Erythroblast (primary cell): ENCODE data around the gene LHB.
"Not testable (repeated sequence)": the region's sequence is repeated elsewhere in the genome, so short reads cannot be mapped to it uniquely, and the experiment has no call there.

ENCODE experiments used
- GATA1 ChIP-seq: IDR thresholded peaks from 2 replicates; pipeline ENCODE4 v1.6.1; 2011; ENCODE audit warnings: low read depth, mild to moderate bottlenecking, control low read depth, low read length, moderate library complexity
- POLR2A ChIP-seq: IDR thresholded peaks from 2 replicates; pipeline ENCODE4 v1.6.1; 2011; ENCODE audit warnings: mild to moderate bottlenecking, low read length

DNA sequence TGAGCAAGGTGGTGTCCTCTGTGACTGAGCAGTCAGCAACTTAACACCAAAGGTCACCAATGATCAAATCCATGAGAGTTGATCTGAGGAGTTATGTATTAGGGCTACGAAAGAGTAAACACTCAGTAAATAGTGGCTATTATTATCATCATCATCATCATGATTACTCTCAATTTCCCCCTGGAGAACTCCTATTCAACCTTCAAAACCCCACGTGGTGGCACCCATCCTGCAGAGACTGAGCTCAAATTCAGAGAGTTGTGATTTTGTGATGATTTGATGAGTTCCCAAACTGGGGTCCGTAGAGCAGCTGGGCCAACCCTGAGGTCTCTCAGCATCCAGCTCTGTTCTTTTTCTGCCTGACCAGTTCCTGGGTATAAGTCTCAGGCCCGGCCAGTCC, 32.9 kb upstream of the LHB start:
- TF ChIP-seq POLR2A, GATA1: not testable (repeated sequence)
